Stimulated activated naive CD4-positive, alpha-beta T cell (primary cell): Measurements from ENCODE around the gene IQGAP1.
A peak's percentile ranks its signal among the peaks of the same experiment; 100 is the strongest.
"Not testable (repeated sequence)": the region's sequence is repeated elsewhere in the genome, so short reads cannot be mapped to it uniquely, and the experiment has no call there.

Experiments
- DNase-seq, 6 experiments: peaks; one replicate each; lab custom pipeline; 2025; lab: John Stamatoyannopoulos, UW

IQGAP1 gene

GRCh38 chr15:90376789-90377188 is 11.3 kb upstream of the IQGAP1 start:
- DNase-seq: peak; percentile 26 to 79 (median 62)

GRCh38 chr15:90379263-90379662 is 8.8 kb upstream of the IQGAP1 start:
- no peak for DNase-seq

- DNase-seq: no peak
Measured at GRCh38 chr15:90381515-90381914, 6.5 kb upstream of the IQGAP1 start.

GRCh38 chr15:90382320-90382719 is 5.7 kb upstream of the IQGAP1 start:
- no peak for DNase-seq

GRCh38 chr15:90386221-90386620 is 1.8 kb upstream of the IQGAP1 start:
- DNase-seq: no peak

GRCh38 chr15:90388462-90389380 is 679 bp downstream of the IQGAP1 start:
- peak in 5 of 6 experiments; percentile 27 to 68 (median 58) for DNase-seq

DNA sequence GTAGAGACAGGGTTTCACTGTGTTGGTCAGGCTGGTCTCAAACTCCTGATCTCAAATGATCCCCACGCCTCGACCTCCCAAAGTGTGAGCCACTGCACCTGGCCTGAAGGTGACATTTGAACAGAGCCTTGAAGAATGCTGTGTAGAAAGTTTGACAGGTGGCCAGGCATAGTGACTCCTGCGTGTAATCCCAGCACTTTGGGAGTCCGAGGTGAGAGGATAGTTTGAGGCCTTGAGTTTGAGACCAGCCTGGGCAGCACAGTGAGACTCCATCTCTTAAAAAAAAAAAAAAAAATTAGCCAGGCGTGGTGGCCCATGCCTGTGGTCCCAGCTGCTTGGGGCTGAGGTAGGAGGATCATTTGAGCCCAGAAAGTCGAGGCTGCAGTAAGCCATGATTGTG is 1.5 kb downstream of the IQGAP1 start:
- DNase-seq: no peak

- no peak for DNase-seq
Measured at GRCh38 chr15:90393040-90393439, 5.0 kb downstream of the IQGAP1 start.

DNA sequence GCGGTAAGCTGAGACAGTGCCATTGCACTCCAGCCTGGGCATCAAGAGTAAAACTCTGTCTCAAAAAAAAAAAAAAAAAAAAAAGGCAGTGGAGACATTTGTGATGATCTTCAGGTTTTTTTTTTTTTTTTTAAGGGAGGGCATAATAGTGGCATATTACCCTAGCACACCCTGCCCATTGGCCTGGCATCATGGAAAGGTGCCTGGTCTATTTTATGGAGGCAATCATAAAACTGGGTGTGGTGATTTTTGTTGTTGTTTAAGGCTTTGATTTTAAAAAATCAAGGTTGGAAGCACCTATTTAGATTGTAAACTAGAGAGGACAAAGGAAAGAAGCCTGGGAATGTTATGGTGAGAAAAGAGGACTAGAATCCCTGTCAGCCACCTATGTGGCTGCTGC is 6.0 kb downstream of the IQGAP1 start:
- no peak for DNase-seq

DNA sequence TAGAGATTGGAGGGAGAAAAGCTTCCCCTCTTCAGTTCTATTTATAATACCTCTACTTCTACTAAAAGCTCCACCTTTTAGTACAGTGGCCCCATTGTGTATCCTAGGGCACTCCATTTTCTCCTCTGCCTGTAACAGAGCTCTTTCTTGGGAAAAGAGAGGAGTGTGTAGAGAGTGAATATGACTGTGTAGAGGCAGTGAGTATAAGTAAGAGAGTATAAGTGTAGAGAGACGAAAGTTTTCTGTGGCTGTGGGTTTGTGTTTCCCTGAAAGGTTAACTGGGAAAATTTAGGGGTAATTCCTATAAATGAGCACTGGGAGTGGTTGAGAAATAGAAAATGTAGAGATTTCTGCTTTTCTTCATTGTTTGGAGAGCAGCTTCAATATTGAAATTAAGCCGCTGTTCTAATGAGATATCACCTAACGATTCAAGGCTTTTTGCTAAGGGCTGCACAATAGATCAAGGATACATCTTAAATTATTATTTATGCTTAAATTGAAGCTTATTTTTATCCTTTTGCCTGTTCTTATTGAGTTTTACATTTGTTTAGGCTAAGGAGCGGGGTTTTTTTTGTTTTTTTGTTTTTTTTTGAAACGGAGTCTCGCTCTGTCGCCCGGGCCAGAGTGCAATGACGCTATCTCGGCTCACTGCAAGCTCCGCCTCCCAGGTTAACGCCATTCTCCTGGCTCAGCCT is 6.9 kb downstream of the IQGAP1 start:
- no peak for DNase-seq

DNA sequence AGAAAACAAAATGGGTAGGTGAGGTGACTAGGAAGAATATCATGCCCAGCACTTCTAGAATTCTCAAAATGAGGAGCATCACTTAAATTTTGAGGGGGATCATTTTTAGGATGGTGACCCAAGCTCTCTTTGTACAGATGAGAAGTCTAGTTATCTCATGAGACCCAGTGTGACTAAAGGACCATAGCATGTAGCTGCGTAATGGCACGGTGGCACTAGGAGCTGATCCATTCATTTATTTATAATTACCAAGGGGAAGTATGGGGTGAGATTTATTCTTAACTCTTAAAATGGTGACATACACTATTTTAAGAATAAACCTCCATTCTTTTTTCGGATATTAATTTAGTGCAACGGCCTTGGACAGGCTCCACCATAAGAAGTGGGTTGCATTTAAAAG is 8.3 kb downstream of the IQGAP1 start:
- no peak for DNase-seq

GRCh38 chr15:90400005-90400758 is 12.1 kb downstream of the IQGAP1 start:
- DNase-seq: no peak

DNA sequence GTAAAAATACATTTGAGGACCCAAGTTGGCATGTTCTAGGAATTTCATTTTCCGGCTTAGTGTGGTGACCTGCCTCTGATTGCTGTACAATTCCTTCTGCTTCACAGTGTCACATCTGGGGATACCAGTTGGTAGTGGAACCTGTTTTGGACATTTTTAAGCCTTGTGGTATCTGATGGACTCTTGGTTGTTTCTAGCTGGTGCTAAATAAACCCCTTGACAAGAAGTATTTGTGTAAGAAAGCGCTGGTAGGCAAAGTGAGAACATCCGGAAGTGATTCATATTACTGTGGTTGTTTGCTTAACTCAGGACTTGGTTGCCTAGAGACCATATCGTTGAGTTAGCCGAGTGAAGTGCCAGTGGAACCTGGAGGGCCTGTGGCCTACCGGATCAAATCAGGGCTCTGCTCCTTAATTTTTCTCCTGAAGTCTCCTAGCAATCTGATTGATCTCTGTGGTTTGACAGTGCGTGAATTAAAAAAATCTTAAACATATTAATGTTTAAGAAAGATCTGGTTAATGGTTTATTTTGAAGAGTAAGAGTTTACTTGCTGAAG is 12.8 kb downstream of the IQGAP1 start:
- peak; percentile 7 to 84 (median 69) for DNase-seq

GRCh38 chr15:90401495-90401894 is 13.5 kb downstream of the IQGAP1 start:
- no peak for DNase-seq

DNA sequence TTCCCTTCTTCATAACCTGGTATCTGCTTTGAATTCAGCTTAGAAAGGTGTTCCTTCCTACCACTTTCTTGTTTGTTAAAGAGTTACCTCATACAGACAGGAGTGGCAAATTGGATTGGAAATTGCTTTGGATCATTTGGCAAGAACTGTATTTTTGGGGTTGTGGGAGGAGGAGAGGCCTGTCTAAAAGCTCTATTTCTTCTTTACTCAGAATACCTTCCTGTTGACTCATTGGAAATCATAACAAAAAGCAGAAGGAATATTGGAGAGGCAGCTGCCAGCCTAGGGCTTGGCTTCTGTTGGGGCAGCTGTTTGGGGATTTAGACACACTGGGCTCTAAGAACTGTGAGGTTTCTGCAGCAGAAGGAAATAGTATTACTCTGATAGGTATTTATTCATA is 14.2 kb downstream of the IQGAP1 start:
- DNase-seq: no peak

GRCh38 chr15:90402767-90403166 is 14.7 kb downstream of the IQGAP1 start:
- no peak for DNase-seq

- DNase-seq: no peak
Measured at GRCh38 chr15:90405055-90405607, 17.1 kb downstream of the IQGAP1 start.

GRCh38 chr15:90407336-90407735 is 19.3 kb downstream of the IQGAP1 start:
- no peak for DNase-seq

- no peak for DNase-seq
Measured at GRCh38 chr15:90407871-90408317, 19.9 kb downstream of the IQGAP1 start.

- no peak for DNase-seq
Measured at GRCh38 chr15:90408657-90409056, 20.6 kb downstream of the IQGAP1 start.

DNA sequence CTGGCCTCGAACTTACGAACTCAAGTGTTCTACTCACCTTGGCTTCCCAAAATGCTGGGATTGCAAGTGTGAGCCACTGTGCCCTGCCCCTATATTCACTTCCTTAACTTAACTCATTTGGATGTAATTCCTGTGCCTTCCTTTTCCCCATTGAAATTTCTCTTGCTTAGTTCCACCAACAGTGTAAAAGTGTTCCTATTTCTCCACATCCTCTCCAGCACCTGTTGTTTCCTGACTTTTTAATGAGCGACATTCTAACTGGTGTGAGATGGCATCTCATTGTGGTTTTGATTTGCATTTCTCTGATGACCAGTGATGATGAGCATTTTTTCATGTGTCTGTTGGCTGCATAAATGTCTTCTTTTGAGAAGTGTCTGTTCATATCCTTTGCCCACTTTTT is 21.5 kb downstream of the IQGAP1 start:
- DNase-seq: not testable (repeated sequence)

DNA sequence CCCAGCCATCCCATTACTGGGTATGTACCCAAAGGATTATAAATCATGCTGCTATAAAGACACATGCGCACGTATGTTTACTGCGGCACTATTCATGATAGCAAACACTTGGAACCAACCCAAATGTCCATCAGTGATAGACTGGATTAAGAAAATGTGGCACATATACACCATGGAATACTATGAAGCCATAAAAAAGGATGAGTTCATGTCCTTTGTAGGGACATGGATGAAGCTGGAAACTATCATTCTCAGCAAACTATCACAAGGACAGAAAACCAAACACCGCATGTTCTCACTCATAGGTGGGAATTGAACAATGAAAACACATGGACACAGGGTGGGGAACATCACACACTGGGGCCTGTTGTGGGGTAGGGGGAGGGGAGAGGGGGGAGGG is 22.3 kb downstream of the IQGAP1 start:
- not testable (repeated sequence) for DNase-seq
